HepG2 (cell line): ENCODE results near the gene POLR3K. TPM values are rescaled to one million over a fixed set of nuclear protein-coding genes. Genes with fewer than 3 reads are reported as not detected.
A peak's percentile ranks its signal among the peaks of the same experiment; 100 is the strongest.

Experiments used
- BCL6 ChIP-seq: IDR thresholded peaks from 2 replicates; pipeline ENCODE4 v1.6.1; 2016; ENCODE audit warnings: missing genetic modification reagents, missing compliant biosample characterization
- CBX2 ChIP-seq, 2 experiments: fragments of 200-600 bp in 1 of 2; sonication (generic); formaldehyde crosslinking in 1 of 2; IDR thresholded peaks; 2 replicates each; pipeline versions ENCODE4 v1.7.0 to v1.8.1; 2018 to 2022; ENCODE audit warnings: low read depth in 2 of 2, low read length in 1 of 2, mild to moderate bottlenecking in 1 of 2, missing genetic modification reagents in 1 of 2
- DNMT3B ChIP-seq: conservative IDR thresholded peaks from 2 replicates; pipeline ENCODE4 v1.6.1; 2016; ENCODE audit warnings: missing biosample characterization, control low read depth
- HMGXB3 ChIP-seq: sonication (generic); formaldehyde crosslinking; IDR thresholded peaks from 2 replicates; pipeline ENCODE4 v1.4.0; 2020; ENCODE audit warnings: missing genetic modification reagents, borderline replicate concordance
- HNF4G ChIP-seq, 2 experiments: sonication (generic) in 1 of 2; formaldehyde crosslinking in 1 of 2; IDR thresholded peaks; 2 replicates each; pipeline versions ENCODE4 v1.4.0 to v1.6.1; 2011 to 2020; ENCODE audit warnings: borderline replicate concordance in 2 of 2, low read depth in 2 of 2, mild to moderate bottlenecking in 2 of 2, low read length in 1 of 2, missing genetic modification reagents in 1 of 2, moderate library complexity in 1 of 2
- KLF12 ChIP-seq: sonication (generic); formaldehyde crosslinking; IDR thresholded peaks from 2 replicates; pipeline ENCODE4 v1.4.0; 2020; ENCODE audit warnings: missing genetic modification reagents, borderline replicate concordance
- KLF6 ChIP-seq: IDR thresholded peaks from 2 replicates; pipeline ENCODE4 v1.8.0; 2016; ENCODE audit warnings: missing biosample characterization, missing genetic modification reagents
- NCOA1 ChIP-seq: sonication (generic); formaldehyde crosslinking; IDR thresholded peaks from 2 replicates; pipeline ENCODE4 v1.9.0; 2021; ENCODE audit warnings: missing genetic modification reagents
- SP5 ChIP-seq: IDR thresholded peaks from 2 replicates; pipeline ENCODE4 v1.6.1; 2016; ENCODE audit warnings: low read depth, borderline replicate concordance
- ZBTB20 ChIP-seq: sonication (generic); formaldehyde crosslinking; IDR thresholded peaks from 2 replicates; pipeline ENCODE4 v1.8.1; 2023; ENCODE audit warnings: missing genetic modification reagents, low read depth, mild to moderate bottlenecking, borderline replicate concordance
- ZBTB7A ChIP-seq: sonication (generic); formaldehyde crosslinking; IDR thresholded peaks from 2 replicates; pipeline ENCODE4 v1.8.0; 2022; ENCODE audit warnings: mild to moderate bottlenecking, missing genetic modification reagents
- ZNF180 ChIP-seq: sonication (generic); formaldehyde crosslinking; IDR thresholded peaks from 2 replicates; pipeline ENCODE4 v1.4.0; 2020; ENCODE audit warnings: low read depth, missing genetic modification reagents, borderline replicate concordance
- ZNF460 ChIP-seq: sonication (generic); formaldehyde crosslinking; IDR thresholded peaks from 2 replicates; pipeline ENCODE4 v1.5.1; 2020; ENCODE audit warnings: missing genetic modification reagents, mild to moderate bottlenecking, borderline replicate concordance
- ZNF850 ChIP-seq: sonication (generic); formaldehyde crosslinking; conservative IDR thresholded peaks from 2 replicates; pipeline ENCODE4 v1.9.0; 2021; ENCODE audit warnings: mild to moderate bottlenecking, missing genetic modification reagents
- polyA plus RNA-seq, 8 experiments: library from polyadenylated mRNA; depleted of rRNA in 3 of 8; stranded (reverse) in 7 of 8; unstranded in 1 of 8; fragments of >200 nt; fragmentation: Illumina TruSeq in 4 of 8; extraction: Trizol in 4 of 8; gene quantifications; 2 replicates each; pipeline versions ENCODE4 v1.2.1 to v1.2.3, GENCODE V29; 2011 to 2016; ENCODE audit warnings: low read depth in 4 of 8, missing spikeins in 1 of 8, mixed read lengths in 1 of 8; ENCODE audit not compliant: insufficient read depth in 1 of 8
- total RNA-seq, 5 experiments: library from RNA; depleted of rRNA; stranded (reverse); fragments of >200 nt; fragmentation: Illumina TruSeq; extraction: Trizol; gene quantifications; 2 replicates each; pipeline ENCODE4 v1.2.3, GENCODE V29; 2016; ENCODE audit warnings: low read depth in 1 of 5
- TF ChIP-seq, protein P1 (sequence below): sonication (generic); formaldehyde crosslinking; IDR thresholded peaks from 2 replicates; pipeline ENCODE4 v1.4.0; 2020; ENCODE audit warnings: missing genetic modification reagents
- TF ChIP-seq, protein P2 (sequence below): sonication (generic); formaldehyde crosslinking; IDR thresholded peaks from 2 replicates; pipeline ENCODE4 v1.4.0; 2020; ENCODE audit warnings: missing genetic modification reagents

POLR3K gene
- total and polyA plus RNA-seq, 2 of the 13 experiments (the other 11 are each of a cell fraction or from before 2014, with no cell fraction given): 14.8 to 18.8 TPM

- no peak for TF ChIP-seq HMGXB3 (CRISPR knock-in tag)
- no peak for TF ChIP-seq HNF4G (IDR thresholded peaks at IDR 0.05; ENCODE audit: borderline replicate concordance, low read depth, low read length)
- no peak for TF ChIP-seq HNF4G (CRISPR knock-in tag; IDR thresholded peaks at IDR 0.05; ENCODE audit: borderline replicate concordance, low read depth)
- TF ChIP-seq NCOA1 (CRISPR knock-in tag): no peak
- no peak for TF ChIP-seq ZNF180
- TF ChIP-seq ZBTB20: peak; percentile 53; the same call in 1 of the 2 replicates
- no peak; the same call in 1 of the 2 replicates for TF ChIP-seq SP5 (CRISPR knock-in tag)
- TF ChIP-seq, protein P1, sequence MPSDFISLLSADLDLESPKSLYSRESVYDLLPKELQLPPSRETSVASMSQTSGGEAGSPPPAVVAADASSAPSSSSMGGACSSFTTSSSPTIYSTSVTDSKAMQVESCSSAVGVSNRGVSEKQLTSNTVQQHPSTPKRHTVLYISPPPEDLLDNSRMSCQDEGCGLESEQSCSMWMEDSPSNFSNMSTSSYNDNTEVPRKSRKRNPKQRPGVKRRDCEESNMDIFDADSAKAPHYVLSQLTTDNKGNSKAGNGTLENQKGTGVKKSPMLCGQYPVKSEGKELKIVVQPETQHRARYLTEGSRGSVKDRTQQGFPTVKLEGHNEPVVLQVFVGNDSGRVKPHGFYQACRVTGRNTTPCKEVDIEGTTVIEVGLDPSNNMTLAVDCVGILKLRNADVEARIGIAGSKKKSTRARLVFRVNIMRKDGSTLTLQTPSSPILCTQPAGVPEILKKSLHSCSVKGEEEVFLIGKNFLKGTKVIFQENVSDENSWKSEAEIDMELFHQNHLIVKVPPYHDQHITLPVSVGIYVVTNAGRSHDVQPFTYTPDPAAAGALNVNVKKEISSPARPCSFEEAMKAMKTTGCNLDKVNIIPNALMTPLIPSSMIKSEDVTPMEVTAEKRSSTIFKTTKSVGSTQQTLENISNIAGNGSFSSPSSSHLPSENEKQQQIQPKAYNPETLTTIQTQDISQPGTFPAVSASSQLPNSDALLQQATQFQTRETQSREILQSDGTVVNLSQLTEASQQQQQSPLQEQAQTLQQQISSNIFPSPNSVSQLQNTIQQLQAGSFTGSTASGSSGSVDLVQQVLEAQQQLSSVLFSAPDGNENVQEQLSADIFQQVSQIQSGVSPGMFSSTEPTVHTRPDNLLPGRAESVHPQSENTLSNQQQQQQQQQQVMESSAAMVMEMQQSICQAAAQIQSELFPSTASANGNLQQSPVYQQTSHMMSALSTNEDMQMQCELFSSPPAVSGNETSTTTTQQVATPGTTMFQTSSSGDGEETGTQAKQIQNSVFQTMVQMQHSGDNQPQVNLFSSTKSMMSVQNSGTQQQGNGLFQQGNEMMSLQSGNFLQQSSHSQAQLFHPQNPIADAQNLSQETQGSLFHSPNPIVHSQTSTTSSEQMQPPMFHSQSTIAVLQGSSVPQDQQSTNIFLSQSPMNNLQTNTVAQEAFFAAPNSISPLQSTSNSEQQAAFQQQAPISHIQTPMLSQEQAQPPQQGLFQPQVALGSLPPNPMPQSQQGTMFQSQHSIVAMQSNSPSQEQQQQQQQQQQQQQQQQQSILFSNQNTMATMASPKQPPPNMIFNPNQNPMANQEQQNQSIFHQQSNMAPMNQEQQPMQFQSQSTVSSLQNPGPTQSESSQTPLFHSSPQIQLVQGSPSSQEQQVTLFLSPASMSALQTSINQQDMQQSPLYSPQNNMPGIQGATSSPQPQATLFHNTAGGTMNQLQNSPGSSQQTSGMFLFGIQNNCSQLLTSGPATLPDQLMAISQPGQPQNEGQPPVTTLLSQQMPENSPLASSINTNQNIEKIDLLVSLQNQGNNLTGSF (CRISPR knock-in tag): no peak
- TF ChIP-seq ZNF850 (CRISPR knock-in tag): no peak
- TF ChIP-seq KLF12 (CRISPR knock-in tag): no peak
- TF ChIP-seq, protein P2, sequence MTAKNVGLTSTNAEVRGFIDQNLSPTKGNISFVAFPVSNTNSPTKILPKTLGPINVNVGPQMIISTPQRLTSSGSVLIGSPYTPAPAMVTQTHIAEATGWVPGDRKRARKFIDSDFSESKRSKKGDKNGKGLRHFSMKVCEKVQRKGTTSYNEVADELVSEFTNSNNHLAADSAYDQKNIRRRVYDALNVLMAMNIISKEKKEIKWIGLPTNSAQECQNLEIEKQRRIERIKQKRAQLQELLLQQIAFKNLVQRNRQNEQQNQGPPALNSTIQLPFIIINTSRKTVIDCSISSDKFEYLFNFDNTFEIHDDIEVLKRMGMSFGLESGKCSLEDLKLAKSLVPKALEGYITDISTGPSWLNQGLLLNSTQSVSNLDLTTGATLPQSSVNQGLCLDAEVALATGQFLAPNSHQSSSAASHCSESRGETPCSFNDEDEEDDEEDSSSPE (CRISPR knock-in tag): no peak
- 0 out of 2 replicates have a peak, but pooled peaks have one; percentile 82 for TF ChIP-seq DNMT3B
- no peak for TF ChIP-seq ZBTB7A (CRISPR knock-in tag)
- no peak for TF ChIP-seq CBX2 (IDR thresholded peaks at IDR 0.05; ENCODE audit: low read depth, low read length)
- no peak for TF ChIP-seq CBX2 (CRISPR knock-in tag; IDR thresholded peaks at IDR 0.05; ENCODE audit: low read depth)
- no peak for TF ChIP-seq KLF6 (CRISPR knock-in tag)
- TF ChIP-seq ZNF460 (CRISPR knock-in tag): no peak
- peak; percentile 46; the same call in 1 of the 2 replicates for TF ChIP-seq BCL6 (CRISPR knock-in tag)
These were observed 8.0 kb downstream of the POLR3K start (continued) for GRCh38 chr16:45454-45853.
